ENCODE measurements around the gene KIFC1. TPM values are rescaled to one million over a fixed set of nuclear protein-coding genes. Genes with fewer than 3 reads are reported as not detected.

KIFC1 gene
- total and polyA plus RNA-seq, 2 donors (not counting 1 experiment from before 2014, with no cell fraction given), result 0.79 to 1.0 TPM

- Histone ChIP-seq H3K79me2 (ENCODE audit: control insufficient read depth, insufficient read depth, low read length) (peaks cover 20% of the 10 kb centered on the region), H3K9me3 (ENCODE audit: control extremely low read depth in 1 of 3, control insufficient read depth in 2 of 3, insufficient read depth in 1 of 3, low read length in 2 of 3) (no peaks in the 10 kb centered on the region), H3K36me3 (replicated peaks in 1 of 2; ENCODE audit: control extremely low read depth in 1 of 2, control insufficient read depth in 1 of 2, extremely low read depth in 1 of 2, insufficient read depth in 2 of 2, low read length in 1 of 2) (peaks cover 0 to 26% of the 10 kb centered on the region in 2 experiments), H3K4me2 (replicated peaks; ENCODE audit: low read depth, low read length, poor library complexity, severe bottlenecking) (peak overlapping the region; percentile 92), H3K4me3 (ENCODE audit: control extremely low read depth in 1 of 5, extremely low read depth in 1 of 5, insufficient read depth in 1 of 5, low read depth in 2 of 5, low read length in 4 of 5) (peak overlapping the region; percentile 37 to 60 (median 58)), H3K27ac (ENCODE audit: low read length in 2 of 2) (peak overlapping the region; percentile 87 to 91), H3K27me3 (replicated peaks in 1 of 4; ENCODE audit: control extremely low read depth in 1 of 4, control insufficient read depth in 3 of 4, insufficient read depth in 4 of 4, low read length in 3 of 4) (peaks cover 0 to 3% (median 0%) of the 10 kb centered on the region in 4 experiments), H3K9ac (ENCODE audit: low read length) (peak overlapping the region; percentile 62), H3K4me1 (ENCODE audit: control insufficient read depth in 2 of 2, insufficient read depth in 2 of 2, low read length in 2 of 2) (peaks cover 33 to 58% of the 10 kb centered on the region in 2 donors), H4K20me1 (ENCODE audit: control insufficient read depth, insufficient read depth, low read length, poor library complexity, severe bottlenecking) (no peaks in the 10 kb centered on the region), H2AFZ (ENCODE audit: insufficient read depth, low read depth, low read length, poor library complexity, severe bottlenecking) (peak overlapping the region; percentile 71)
- peak overlapping the region; percentile 97 for H3K27ac Mint-ChIP-seq
- ATAC-seq (ENCODE audit: low read depth) (no peak), DNase-seq (peak; percentile 46)
- H3K27me3 Mint-ChIP-seq, result peaks cover 4% of the 10 kb centered on the region
- ChIA-PET CTCF (interaction anchor here (1.2 to 1.9 kb wide), 6 partner anchors 12 to 152 kb away, joined by 3 to 8 read pairs (median 4); partner anchors contain the start of genes B3GALT4, ZBTB22 and ZBTB9), POLR2A (interaction anchor here (0.6 to 1.7 kb wide), 13 partner anchors 9 to 447 kb away, joined by 3 to 6 read pairs (median 3); partner anchors contain the start of genes BAK1, TAPBP and ZBTB9)
- no peaks in the 10 kb centered on the region for H3K9me3 Mint-ChIP-seq (ENCODE audit: insufficient read depth)
- TF ChIP-seq, protein P1, sequence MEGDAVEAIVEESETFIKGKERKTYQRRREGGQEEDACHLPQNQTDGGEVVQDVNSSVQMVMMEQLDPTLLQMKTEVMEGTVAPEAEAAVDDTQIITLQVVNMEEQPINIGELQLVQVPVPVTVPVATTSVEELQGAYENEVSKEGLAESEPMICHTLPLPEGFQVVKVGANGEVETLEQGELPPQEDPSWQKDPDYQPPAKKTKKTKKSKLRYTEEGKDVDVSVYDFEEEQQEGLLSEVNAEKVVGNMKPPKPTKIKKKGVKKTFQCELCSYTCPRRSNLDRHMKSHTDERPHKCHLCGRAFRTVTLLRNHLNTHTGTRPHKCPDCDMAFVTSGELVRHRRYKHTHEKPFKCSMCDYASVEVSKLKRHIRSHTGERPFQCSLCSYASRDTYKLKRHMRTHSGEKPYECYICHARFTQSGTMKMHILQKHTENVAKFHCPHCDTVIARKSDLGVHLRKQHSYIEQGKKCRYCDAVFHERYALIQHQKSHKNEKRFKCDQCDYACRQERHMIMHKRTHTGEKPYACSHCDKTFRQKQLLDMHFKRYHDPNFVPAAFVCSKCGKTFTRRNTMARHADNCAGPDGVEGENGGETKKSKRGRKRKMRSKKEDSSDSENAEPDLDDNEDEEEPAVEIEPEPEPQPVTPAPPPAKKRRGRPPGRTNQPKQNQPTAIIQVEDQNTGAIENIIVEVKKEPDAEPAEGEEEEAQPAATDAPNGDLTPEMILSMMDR (IDR thresholded peaks at IDR 0.05), result peak; percentile 9
- no peak for TF ChIP-seq EZH2 (IDR thresholded peaks at IDR 0.05; ENCODE audit: borderline replicate concordance, insufficient read depth, low read depth, low read length, poor library complexity, severe bottlenecking)
- WGBS (ENCODE audit: insufficient coverage), result 45% methylated on average over 5 of the region's 8 CpGs
- H3K4me3 Mint-ChIP-seq, result peak overlapping the region; percentile 96
- peaks cover 56% of the 10 kb centered on the region for H3K4me1 Mint-ChIP-seq
- intact Hi-C loops (cut with micrococcal nuclease), result loop anchor here (1.0 to 2.0 kb wide), 9 partner anchors 8 to 370 kb away; partner anchors contain the start of genes KIFC1, LEMD2, RXRB and SLC39A7
Measured at GRCh38 chr6:33418690-33419291, 27.2 kb downstream of the KIFC1 start.

All from B cell (primary cell).